ENCODE data around the gene CREB3L1.
A peak's percentile ranks its signal among the peaks of the same experiment; 100 is the strongest.

The CREB3L1 gene

DNA sequence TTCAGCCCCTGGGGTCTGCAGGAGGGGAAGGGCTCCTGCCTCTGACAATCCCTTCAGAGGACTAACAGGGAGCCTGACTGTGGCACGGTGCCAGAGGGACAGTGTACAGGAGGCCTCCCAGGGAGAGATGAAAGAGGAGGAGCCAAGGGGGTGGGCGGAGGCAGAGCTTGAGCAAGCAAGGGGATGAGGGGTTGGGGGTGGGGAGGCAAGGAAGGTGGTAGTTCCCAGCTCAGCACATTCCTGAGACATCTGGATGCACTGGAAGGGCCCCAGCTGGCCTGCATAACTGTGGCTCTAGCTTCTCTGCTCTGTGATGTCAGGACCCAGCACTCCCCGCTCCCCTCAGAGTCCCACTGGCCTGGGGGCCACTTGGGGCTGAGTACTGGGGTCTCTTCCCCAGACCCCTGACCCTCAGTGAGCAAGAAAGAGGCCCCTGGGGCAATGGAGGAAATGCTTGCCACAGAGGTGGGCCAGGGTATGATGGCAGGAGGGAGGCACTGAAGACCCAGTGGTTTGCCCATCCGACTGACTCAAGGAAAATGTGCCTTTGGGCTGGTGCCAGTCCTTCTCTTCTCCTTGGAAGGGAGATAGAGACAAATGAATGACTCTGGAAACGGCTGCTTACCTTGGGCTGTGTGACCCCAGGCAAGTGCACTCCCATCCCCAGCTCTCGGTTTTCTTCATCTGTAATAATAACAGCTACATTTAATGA lies 13.3 kb downstream of the CREB3L1 start:
- peak overlapping the region in 1 of 2 donors; percentile 32 for H3K4me3 ChIP-seq (replicated peaks in 1 of 2; ENCODE audit: low read depth in 2 of 2, low read length in 2 of 2)
- TF ChIP-seq, protein P1, sequence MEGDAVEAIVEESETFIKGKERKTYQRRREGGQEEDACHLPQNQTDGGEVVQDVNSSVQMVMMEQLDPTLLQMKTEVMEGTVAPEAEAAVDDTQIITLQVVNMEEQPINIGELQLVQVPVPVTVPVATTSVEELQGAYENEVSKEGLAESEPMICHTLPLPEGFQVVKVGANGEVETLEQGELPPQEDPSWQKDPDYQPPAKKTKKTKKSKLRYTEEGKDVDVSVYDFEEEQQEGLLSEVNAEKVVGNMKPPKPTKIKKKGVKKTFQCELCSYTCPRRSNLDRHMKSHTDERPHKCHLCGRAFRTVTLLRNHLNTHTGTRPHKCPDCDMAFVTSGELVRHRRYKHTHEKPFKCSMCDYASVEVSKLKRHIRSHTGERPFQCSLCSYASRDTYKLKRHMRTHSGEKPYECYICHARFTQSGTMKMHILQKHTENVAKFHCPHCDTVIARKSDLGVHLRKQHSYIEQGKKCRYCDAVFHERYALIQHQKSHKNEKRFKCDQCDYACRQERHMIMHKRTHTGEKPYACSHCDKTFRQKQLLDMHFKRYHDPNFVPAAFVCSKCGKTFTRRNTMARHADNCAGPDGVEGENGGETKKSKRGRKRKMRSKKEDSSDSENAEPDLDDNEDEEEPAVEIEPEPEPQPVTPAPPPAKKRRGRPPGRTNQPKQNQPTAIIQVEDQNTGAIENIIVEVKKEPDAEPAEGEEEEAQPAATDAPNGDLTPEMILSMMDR (IDR thresholded peaks at IDR 0.05; ENCODE audit: low read depth, low read length) = no peak
- DNase-seq (ENCODE audit: low read depth in 2 of 2) = peak; percentile 98 to 99

DNA sequence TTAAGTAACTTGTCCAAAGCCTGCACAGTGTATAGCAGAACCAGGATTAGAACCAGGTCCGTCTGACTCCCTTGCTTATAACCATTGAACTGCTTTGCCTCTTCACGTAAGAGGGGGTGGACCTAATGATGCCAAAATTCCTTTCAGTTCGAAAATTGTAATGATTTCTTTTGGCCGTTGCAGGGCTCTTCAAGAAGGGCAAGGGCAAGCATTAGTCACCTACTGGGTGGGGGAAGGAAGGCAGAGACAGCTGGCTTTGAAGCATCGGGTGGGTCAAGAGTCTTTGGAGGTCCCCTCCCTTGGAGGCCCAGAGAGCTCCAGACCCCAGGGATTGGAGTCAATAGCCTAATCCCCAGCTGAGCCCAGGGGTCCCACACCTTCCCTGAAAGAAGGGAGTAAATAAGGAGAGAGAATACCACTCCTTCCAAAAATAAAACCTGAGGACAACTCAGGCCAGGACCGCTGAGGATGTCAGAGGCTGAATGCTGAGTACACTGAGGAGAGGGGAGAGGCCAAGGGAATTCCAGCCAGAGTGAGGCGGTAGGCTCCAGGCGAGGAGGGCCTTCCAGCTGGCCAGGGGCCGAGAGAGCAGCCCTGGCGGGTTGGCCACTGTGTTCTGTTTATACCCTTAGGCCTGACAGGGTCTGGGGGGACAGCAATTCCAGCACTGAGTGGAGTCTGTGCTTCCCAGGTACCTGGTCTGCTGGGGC lies 14.1 kb downstream of the CREB3L1 start:
- TF ChIP-seq, protein P1 (IDR thresholded peaks at IDR 0.05; ENCODE audit: low read depth, low read length) = no peak
- peak; percentile 80 to 88 for DNase-seq (ENCODE audit: low read depth in 2 of 2)
- no peak overlapping the region for H3K4me3 ChIP-seq (replicated peaks in 1 of 2; ENCODE audit: low read depth in 2 of 2, low read length in 2 of 2)

DNA sequence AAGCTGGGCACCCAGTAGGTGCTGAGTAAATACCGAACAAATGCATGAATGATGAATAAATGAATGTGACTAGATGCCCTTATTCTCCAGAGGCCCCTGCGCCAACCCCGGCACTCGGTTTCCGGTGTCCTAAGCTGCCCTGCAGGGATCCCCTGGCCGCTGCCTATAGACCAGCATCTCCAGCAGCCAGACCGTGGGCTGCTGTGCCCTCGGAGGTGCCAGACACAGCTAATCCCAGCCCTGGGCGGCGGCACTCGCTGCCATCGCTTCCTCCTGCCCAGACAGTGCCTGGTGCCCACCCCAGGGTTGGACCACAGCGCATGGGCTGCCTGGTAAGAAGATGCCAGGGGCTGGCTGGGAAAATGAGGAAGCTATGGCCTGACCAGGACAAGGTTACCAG lies 15.6 kb downstream of the CREB3L1 start:
- no peak for DNase-seq (ENCODE audit: low read depth in 2 of 2)
- TF ChIP-seq, protein P1 (IDR thresholded peaks at IDR 0.05; ENCODE audit: low read depth, low read length) = no peak
- H3K4me3 ChIP-seq (replicated peaks in 1 of 2; ENCODE audit: low read depth in 2 of 2, low read length in 2 of 2) = no peak overlapping the region

DNA sequence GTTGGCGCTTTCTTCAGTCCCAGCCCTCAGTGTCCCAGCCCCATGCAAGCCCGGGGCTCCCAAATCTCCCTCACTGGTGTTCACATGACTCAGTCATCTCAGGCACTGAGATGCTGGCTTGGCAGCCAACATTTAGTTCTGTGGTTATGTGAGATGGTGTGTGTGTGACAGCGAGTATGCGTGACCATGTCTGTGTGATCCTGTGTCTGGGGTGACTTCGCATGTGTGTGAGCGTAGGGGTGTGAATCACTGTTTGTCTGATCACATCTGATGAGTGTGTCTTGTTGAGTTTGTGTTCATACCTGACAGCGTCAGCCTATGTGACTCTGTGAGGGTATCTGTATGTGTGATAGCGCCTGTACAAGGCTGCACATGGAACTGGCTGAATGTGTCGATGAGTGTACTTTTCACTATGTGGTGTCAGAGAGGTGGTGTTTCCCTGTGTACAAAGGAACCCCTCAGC lies 16.2 kb downstream of the CREB3L1 start:
- DNase-seq (ENCODE audit: low read depth in 2 of 2) = peak; percentile 76 to 94

DNA sequence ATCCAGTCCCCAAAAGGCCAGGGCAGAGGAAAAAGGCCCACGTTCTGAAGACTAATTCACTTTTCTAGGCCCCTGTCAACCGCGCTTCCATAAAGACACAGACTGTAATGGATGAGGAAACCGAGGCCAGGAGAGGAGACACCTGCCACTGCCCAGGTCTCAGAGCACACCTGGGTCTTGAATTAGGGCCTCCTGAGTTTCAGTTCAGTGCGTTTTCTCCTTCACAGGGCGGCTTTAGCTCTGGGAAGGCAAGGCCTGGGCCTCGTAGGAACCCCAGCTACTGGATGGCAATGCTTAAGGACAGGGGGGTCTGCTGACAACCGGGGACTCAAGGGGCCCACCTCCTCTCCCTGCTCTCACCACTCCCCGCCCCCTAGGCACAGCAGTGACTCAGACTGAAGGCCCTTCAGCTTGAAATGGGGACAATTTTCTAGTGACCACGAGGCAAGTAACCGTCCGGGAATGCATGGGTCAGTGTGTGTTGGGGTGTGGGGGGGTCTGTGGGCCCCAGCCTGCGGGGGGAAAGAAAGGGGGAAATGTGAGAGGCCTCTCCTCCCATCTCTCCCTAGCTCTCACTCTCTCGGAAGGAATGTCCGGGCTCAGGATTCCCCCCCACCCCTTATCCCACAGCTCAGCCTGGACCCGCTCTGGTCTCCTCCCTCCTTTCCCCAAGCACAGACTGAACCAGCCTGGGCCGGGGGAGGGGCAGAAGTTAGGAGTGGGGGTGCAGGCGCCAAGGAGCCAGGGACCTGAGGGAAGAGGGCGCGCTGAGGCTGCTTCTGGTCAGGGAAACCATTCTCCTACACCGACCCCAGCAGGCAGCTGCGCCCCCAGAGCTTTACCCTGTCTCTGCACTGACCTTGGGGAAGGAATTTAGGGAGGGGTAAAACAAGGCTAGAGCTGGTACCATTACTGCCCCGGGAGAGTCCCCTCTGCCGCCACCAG lies 17.2 kb downstream of the CREB3L1 start:
- peak; percentile 81 to 91 for DNase-seq (ENCODE audit: low read depth in 2 of 2)
- TF ChIP-seq, protein P1 (IDR thresholded peaks at IDR 0.05; ENCODE audit: low read depth, low read length) = no peak
- H3K4me3 ChIP-seq (replicated peaks in 1 of 2; ENCODE audit: low read depth in 2 of 2, low read length in 2 of 2) = peak overlapping the region; percentile 41 to 53

More for the DNA sequence above, 16.2 kb downstream of the CREB3L1 start:
- H3K4me3 ChIP-seq (replicated peaks in 1 of 2; ENCODE audit: low read depth in 2 of 2, low read length in 2 of 2) = no peak overlapping the region
- TF ChIP-seq, protein P1 (IDR thresholded peaks at IDR 0.05; ENCODE audit: low read depth, low read length) = no peak

DNA sequence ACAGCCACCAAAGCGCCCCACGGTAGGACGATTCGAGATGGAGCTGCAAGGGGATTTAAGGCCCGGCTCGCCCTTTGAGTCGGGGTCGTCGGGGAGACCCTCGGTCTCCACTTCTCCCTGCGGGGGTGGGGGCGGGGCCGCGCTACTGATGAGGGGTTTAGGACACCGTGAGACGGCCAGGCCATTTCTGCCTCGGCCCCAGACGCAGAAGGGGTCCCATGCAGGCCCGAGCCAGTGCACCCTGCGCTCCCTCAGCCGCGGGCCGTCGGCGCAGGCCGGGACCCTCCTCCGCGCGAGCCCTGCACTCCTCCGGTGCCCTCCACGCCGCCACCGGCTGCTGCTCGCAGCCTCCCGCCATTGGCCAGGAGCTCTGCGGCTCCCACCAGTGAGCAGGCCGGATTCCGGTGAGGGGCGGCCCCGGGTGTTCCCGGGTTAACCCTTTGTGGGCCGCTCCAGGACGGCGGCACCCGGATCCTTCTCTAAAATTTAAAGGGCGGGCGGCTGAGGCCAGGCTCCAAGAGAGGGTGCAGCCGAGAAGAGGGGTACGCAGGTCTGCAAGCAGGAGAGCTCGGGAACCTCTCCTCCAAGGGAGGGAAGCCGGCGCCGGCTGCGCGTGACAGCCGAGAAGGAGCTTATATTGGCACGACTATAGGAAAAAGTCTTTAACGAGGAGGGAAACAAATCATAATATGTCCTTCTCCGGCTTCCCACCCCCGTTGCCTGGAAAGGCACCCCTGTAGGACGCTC lies 18.0 kb downstream of the CREB3L1 start:
- peak; percentile 74 to 80 for DNase-seq (ENCODE audit: low read depth in 2 of 2)
- TF ChIP-seq, protein P1 (IDR thresholded peaks at IDR 0.05; ENCODE audit: low read depth, low read length) = no peak
- H3K4me3 ChIP-seq (replicated peaks in 1 of 2; ENCODE audit: low read depth in 2 of 2, low read length in 2 of 2) = peak overlapping the region; percentile 41 to 53
